Measurements from ENCODE around the gene IPO11. TPM values are rescaled to one million over a fixed set of nuclear protein-coding genes. Genes with fewer than 3 reads are reported as not detected.
"Not testable (repeated sequence)": the region's sequence is repeated elsewhere in the genome, so short reads cannot be mapped to it uniquely, and the experiment has no call there.

The IPO11 gene
- polyA plus RNA-seq, 3 donors: 34.6 to 39.8 (median 34.7) TPM

- peak in 4 of 11 donors; percentile 5 to 12 (median 9) for DNase-seq (ENCODE audit: extremely low read depth in 1 of 11, low read depth in 9 of 11, low spot score in 4 of 11)
These were observed 240.7 kb downstream of the IPO11 start for GRCh38 chr5:62653001-62653863.

- DNase-seq (ENCODE audit: extremely low read depth in 1 of 11, low read depth in 9 of 11, low spot score in 4 of 11): no peak
These were observed 241.5 kb downstream of the IPO11 start for GRCh38 chr5:62653864-62654575.

GRCh38 chr5:62657772-62658171, 245.2 kb downstream of the IPO11 start:
- DNase-seq (ENCODE audit: extremely low read depth in 1 of 11, low read depth in 9 of 11, low spot score in 4 of 11): not testable (repeated sequence)

- no peak for DNase-seq (ENCODE audit: extremely low read depth in 1 of 11, low read depth in 9 of 11, low spot score in 4 of 11)
These were observed 248.6 kb downstream of the IPO11 start for GRCh38 chr5:62661126-62661525.

- no peak for DNase-seq (ENCODE audit: extremely low read depth in 1 of 11, low read depth in 9 of 11, low spot score in 4 of 11)
These were observed 250.0 kb downstream of the IPO11 start for GRCh38 chr5:62662521-62662920.

- DNase-seq (ENCODE audit: extremely low read depth in 1 of 11, low read depth in 9 of 11, low spot score in 4 of 11): no peak
These were observed 258.9 kb downstream of the IPO11 start for GRCh38 chr5:62671479-62671878.

- DNase-seq (ENCODE audit: extremely low read depth in 1 of 11, low read depth in 9 of 11, low spot score in 4 of 11): not testable (repeated sequence)
These were observed 264.0 kb downstream of the IPO11 start for GRCh38 chr5:62676596-62676995.

Other genes with a start within 250 kb of the IPO11 start
- 10 to 100 TPM; 44.2 to 68.3 (median 58.2) TPM for gene KIF2A, start 106.6 kb upstream of the IPO11 start, polyA plus RNA-seq (ENCODE audit: insufficient read length in 3 of 3)
- 10 to 100 TPM; 32.1 to 35.4 (median 35.2) TPM for gene DIMT1, start 8.9 kb upstream of the IPO11 start, polyA plus RNA-seq (ENCODE audit: insufficient read length in 3 of 3)
- gene LRRC70, start 166.1 kb downstream of the IPO11 start, polyA plus RNA-seq (ENCODE audit: insufficient read length in 3 of 3): 1 to 10 TPM; 4.9 to 6.9 (median 5.9) TPM

Measured in renal cortex interstitium (tissue), 11 donors.